MM.1S (cell line): ENCODE data around the gene ZNF608.

Source experiments
- DNase-seq: peaks from one replicate; pipeline ENCODE4 v3.0.0-alpha.2; 2015
- H2AFZ ChIP-seq: fragments of 300-600 bp; sonication (generic); 2 replicates; pipeline ENCODE4 v1.6.0; 2016; ENCODE audit warnings: antibody characterized with exemption, low read length
- H3F3A ChIP-seq: fragments of 300-600 bp; sonication (generic); 2 replicates; pipeline ENCODE4 v1.6.1; 2016; ENCODE audit warnings: mild to moderate bottlenecking, antibody characterized with exemption, low read length, moderate library complexity, mixed read lengths; ENCODE audit not compliant: insufficient read depth
- H3K27ac ChIP-seq: fragments of 300-600 bp; sonication (generic); 2 replicates; pipeline ENCODE4 v1.5.1; 2016; ENCODE audit warnings: mild to moderate bottlenecking, low read length
- H3K27me3 ChIP-seq: fragments of 300-600 bp; sonication (generic); replicated peaks from 2 replicates; pipeline ENCODE4 v1.6.0; 2016; ENCODE audit warnings: low read length; ENCODE audit not compliant: insufficient read depth
- H3K36me3 ChIP-seq: fragments of 300-600 bp; sonication (generic); replicated peaks from 2 replicates; pipeline ENCODE4 v1.6.1; 2016; ENCODE audit warnings: mild to moderate bottlenecking, low read length, mixed read lengths; ENCODE audit not compliant: insufficient read depth
- H3K4me1 ChIP-seq: fragments of 300-600 bp; sonication (generic); 2 replicates; pipeline ENCODE4 v1.6.1; 2016; ENCODE audit warnings: low read length, mixed read lengths
- H3K4me2 ChIP-seq: fragments of 300-600 bp; sonication (generic); 2 replicates; pipeline ENCODE4 v1.6.0; 2016; ENCODE audit warnings: low read depth, low read length
- H3K4me3 ChIP-seq: fragments of 300-600 bp; sonication (generic); 2 replicates; pipeline ENCODE4 v1.5.1; 2016; ENCODE audit warnings: low read length, mixed read lengths
- H3K79me2 ChIP-seq: fragments of 300-600 bp; sonication (generic); 2 replicates; pipeline ENCODE4 v1.6.1; 2016; ENCODE audit warnings: mixed run types, low read length, mixed read lengths
- H3K9ac ChIP-seq: fragments of 300-600 bp; sonication (generic); 2 replicates; pipeline ENCODE4 v1.6.1; 2016; ENCODE audit warnings: low read length, mixed read lengths
- H3K9me2 ChIP-seq: fragments of 300-600 bp; sonication (generic); replicated peaks from 2 replicates; pipeline ENCODE4 v1.6.1; 2016; ENCODE audit warnings: mild to moderate bottlenecking, low read length, mixed read lengths; ENCODE audit not compliant: insufficient read depth
- H3K9me3 ChIP-seq: fragments of 300-600 bp; sonication (generic); replicated peaks from 2 replicates; pipeline ENCODE4 v1.6.1; 2016; ENCODE audit warnings: mild to moderate bottlenecking, low read length, mixed read lengths; ENCODE audit not compliant: insufficient read depth
- H4K20me1 ChIP-seq: fragments of 300-600 bp; sonication (generic); 2 replicates; pipeline ENCODE4 v1.6.1; 2016; ENCODE audit warnings: mild to moderate bottlenecking, low read length, moderate library complexity, mixed read lengths; ENCODE audit not compliant: insufficient read depth
- CTCF ChIP-seq: fragments of 300-600 bp; sonication (generic); IDR thresholded peaks from 2 replicates; pipeline ENCODE4 v1.5.1; 2016; ENCODE audit warnings: antibody characterized with exemption, low read length, mixed read lengths
- EZH2 ChIP-seq: fragments of 300-600 bp; sonication (generic); optimal IDR thresholded peaks from 2 replicates; pipeline ENCODE3; 2017; ENCODE audit warnings: low read depth, mild to moderate bottlenecking, antibody characterized with exemption, low read length, mixed read lengths
- EZH2phosphoT487 ChIP-seq: fragments of 300-600 bp; sonication (generic); IDR thresholded peaks from 2 replicates; pipeline ENCODE4 v1.6.1; 2018; ENCODE audit warnings: antibody characterized with exemption, low read length

Gene ZNF608

GRCh38 chr5:124754206-124754927 is 7.9 kb upstream of the ZNF608 start:
- H3K36me3 ChIP-seq, result no peaks in the 10 kb centered on the region
- H3K27me3 ChIP-seq, result no peaks in the 10 kb centered on the region
- H3K79me2 ChIP-seq, result no peaks in the 10 kb centered on the region
- H3K9ac ChIP-seq, result no peak overlapping the region
- peak; percentile 13 for DNase-seq
- no peaks in the 10 kb centered on the region for H3K4me1 ChIP-seq
- no peaks in the 10 kb centered on the region for H3K9me2 ChIP-seq
- H3K27ac ChIP-seq, result no peak overlapping the region
- no peaks in the 10 kb centered on the region for H3K9me3 ChIP-seq
- no peak for TF ChIP-seq CTCF
- H4K20me1 ChIP-seq, result no peaks in the 10 kb centered on the region
- H3K4me3 ChIP-seq, result no peak overlapping the region
- peak overlapping the region; percentile 3; the same call in 1 of the 2 replicates for H3K4me2 ChIP-seq
- H2AFZ ChIP-seq, result no peak overlapping the region
- H3F3A ChIP-seq, result no peaks in the 10 kb centered on the region

GRCh38 chr5:124752854-124753720 is 6.6 kb upstream of the ZNF608 start:
- Histone ChIP-seq H3K4me3 (no peak overlapping the region), H3F3A (0 out of 2 replicates have a peak, but pooled peaks cover 4% of the 10 kb centered on the region), H3K79me2 (no peaks in the 10 kb centered on the region), H3K9me3 (no peaks in the 10 kb centered on the region), H2AFZ (no peak overlapping the region), H4K20me1 (no peaks in the 10 kb centered on the region), H3K9ac (no peak overlapping the region), H3K36me3 (no peaks in the 10 kb centered on the region), H3K4me1 (no peaks in the 10 kb centered on the region), H3K27ac (no peak overlapping the region), H3K27me3 (no peaks in the 10 kb centered on the region), H3K4me2 (no peak overlapping the region), H3K9me2 (no peaks in the 10 kb centered on the region)
- no peak for DNase-seq
- TF ChIP-seq EZH2 (no peak), EZH2phosphoT487 (no peak), CTCF (no peak)

- no peak overlapping the region for H3K4me2 ChIP-seq
These were observed 4.6 kb upstream of the ZNF608 start for GRCh38 chr5:124751031-124751430.

More at GRCh38 chr5:124751031-124751430, 4.6 kb upstream of the ZNF608 start:
- H3K36me3 ChIP-seq, result no peaks in the 10 kb centered on the region
- H4K20me1 ChIP-seq, result no peaks in the 10 kb centered on the region
- no peak overlapping the region for H2AFZ ChIP-seq
- no peak overlapping the region for H3K9ac ChIP-seq
- no peaks in the 10 kb centered on the region for H3K9me2 ChIP-seq
- DNase-seq, result no peak
- no peaks in the 10 kb centered on the region for H3K9me3 ChIP-seq
- TF ChIP-seq EZH2phosphoT487, result no peak
- TF ChIP-seq CTCF, result no peak
- TF ChIP-seq EZH2, result no peak
- H3K4me3 ChIP-seq, result no peak overlapping the region
- H3K79me2 ChIP-seq, result no peaks in the 10 kb centered on the region
- H3F3A ChIP-seq, result 0 out of 2 replicates have a peak, but pooled peaks cover 10% of the 10 kb centered on the region
- no peaks in the 10 kb centered on the region for H3K27me3 ChIP-seq
- no peaks in the 10 kb centered on the region for H3K4me1 ChIP-seq
- H3K27ac ChIP-seq, result no peak overlapping the region
